Mucosa of stomach (tissue), 1 donor: ENCODE measurements around the gene ITGA7.

Experiments
- H3K27me3 ChIP-seq: one replicate; pipeline ENCODE4 v1.7.0; 2013; ENCODE audit warnings: mild to moderate bottlenecking, low read length; ENCODE audit not compliant: control insufficient read depth, insufficient read depth
- H3K36me3 ChIP-seq: one replicate; pipeline ENCODE4 v1.7.0; 2013; ENCODE audit warnings: low read length; ENCODE audit not compliant: control insufficient read depth, insufficient read depth
- H3K4me1 ChIP-seq: one replicate; pipeline ENCODE4 v1.7.0; 2013; ENCODE audit warnings: mild to moderate bottlenecking, low read length; ENCODE audit not compliant: control insufficient read depth, insufficient read depth
- H3K4me3 ChIP-seq: one replicate; pipeline ENCODE4 v1.7.0; 2013; ENCODE audit warnings: low read length
- H3K9ac ChIP-seq: one replicate; pipeline ENCODE4 v1.7.0; 2013; ENCODE audit warnings: mild to moderate bottlenecking, low read length, moderate library complexity
- H3K9me3 ChIP-seq: one replicate; pipeline ENCODE4 v1.7.0; 2013; ENCODE audit warnings: mild to moderate bottlenecking, low read length, moderate library complexity; ENCODE audit not compliant: control insufficient read depth
- donor health status: Pancreatic carcinoma.

Gene ITGA7

GRCh38 chr12:55707841-55708694 is at the start of gene ITGA7:
Gene ITGA7 (minus strand): TSS chr12:55707904. CDS start chr12:55707682, 222 bp downstream.
- H3K4me3 ChIP-seq = no peak within 1 kb of the TSS
- peak within 1 kb of the TSS; percentile 43 for H3K9ac ChIP-seq
- H3K36me3 ChIP-seq = no peaks in the 10 kb centered on the region
- H3K9me3 ChIP-seq = no peaks in the 10 kb centered on the region
- peaks cover 6% of the 10 kb centered on the region for H3K4me1 ChIP-seq
- H3K27me3 ChIP-seq = peaks cover 38% of the 10 kb centered on the region

- peaks cover 11% of the 10 kb centered on the region for H3K36me3 ChIP-seq
- H3K27me3 ChIP-seq = no peaks in the 10 kb centered on the region
- H3K9ac ChIP-seq = no peak overlapping the region
- H3K4me1 ChIP-seq = no peaks in the 10 kb centered on the region
- no peak overlapping the region for H3K4me3 ChIP-seq
- H3K9me3 ChIP-seq = no peaks in the 10 kb centered on the region
Observed at GRCh38 chr12:55755246-55755645, 47.5 kb upstream of the ITGA7 start.

- Histone ChIP-seq H3K4me1 (peaks cover 10% of the 10 kb centered on the region), H3K4me3 (no peak overlapping the region), H3K36me3 (no peaks in the 10 kb centered on the region), H3K27me3 (peaks cover 10% of the 10 kb centered on the region), H3K9ac (no peak overlapping the region), H3K9me3 (no peaks in the 10 kb centered on the region)
Observed at GRCh38 chr12:55748230-55748993, 40.7 kb upstream of the ITGA7 start.

GRCh38 chr12:55746913-55747231 is 39.2 kb upstream of the ITGA7 start:
- no peaks in the 10 kb centered on the region for H3K36me3 ChIP-seq
- no peak overlapping the region for H3K9ac ChIP-seq
- H3K4me1 ChIP-seq = peaks cover 13% of the 10 kb centered on the region
- H3K9me3 ChIP-seq = no peaks in the 10 kb centered on the region
- peaks cover 18% of the 10 kb centered on the region for H3K27me3 ChIP-seq
- H3K4me3 ChIP-seq = no peak overlapping the region

- Histone ChIP-seq H3K9ac (no peak overlapping the region), H3K4me3 (no peak overlapping the region), H3K36me3 (no peaks in the 10 kb centered on the region), H3K27me3 (peaks cover 21% of the 10 kb centered on the region), H3K9me3 (no peaks in the 10 kb centered on the region), H3K4me1 (peaks cover 13% of the 10 kb centered on the region)
Observed at GRCh38 chr12:55746174-55746912, 38.6 kb upstream of the ITGA7 start.

GRCh38 chr12:55745361-55746173 is 37.9 kb upstream of the ITGA7 start:
- peaks cover 13% of the 10 kb centered on the region for H3K4me1 ChIP-seq
- no peak overlapping the region for H3K4me3 ChIP-seq
- no peaks in the 10 kb centered on the region for H3K36me3 ChIP-seq
- H3K27me3 ChIP-seq = peaks cover 21% of the 10 kb centered on the region
- no peaks in the 10 kb centered on the region for H3K9me3 ChIP-seq
- no peak overlapping the region for H3K9ac ChIP-seq

GRCh38 chr12:55744340-55745030 is 36.8 kb upstream of the ITGA7 start:
- Histone ChIP-seq H3K27me3 (peaks cover 21% of the 10 kb centered on the region), H3K4me3 (no peak overlapping the region), H3K36me3 (no peaks in the 10 kb centered on the region), H3K9ac (peak overlapping the region; percentile 43), H3K4me1 (peaks cover 13% of the 10 kb centered on the region), H3K9me3 (no peaks in the 10 kb centered on the region)

GRCh38 chr12:55743406-55744339 is 36.0 kb upstream of the ITGA7 start:
- Histone ChIP-seq H3K27me3 (peaks cover 21% of the 10 kb centered on the region), H3K9ac (peak overlapping the region; percentile 43), H3K36me3 (no peaks in the 10 kb centered on the region), H3K4me3 (no peak overlapping the region), H3K4me1 (peaks cover 13% of the 10 kb centered on the region), H3K9me3 (no peaks in the 10 kb centered on the region)

GRCh38 chr12:55742719-55743405 is 35.2 kb upstream of the ITGA7 start, which contains the start of gene GDF11:
Gene GDF11 (plus strand): TSS chr12:55743122. CDS start chr12:55743317, 195 bp downstream.
- Histone ChIP-seq H3K9me3 (no peaks in the 10 kb centered on the region), H3K9ac (peak within 1 kb of the TSS; percentile 46), H3K27me3 (peaks cover 21% of the 10 kb centered on the region), H3K4me1 (peaks cover 19% of the 10 kb centered on the region), H3K4me3 (no peak within 1 kb of the TSS), H3K36me3 (no peaks in the 10 kb centered on the region)
